T follicular helper cell (primary cell): Measurements from ENCODE around the gene TP73.

ENCODE experiments used
- DNase-seq: peaks from one replicate; pipeline ENCODE4 v3.0.0-alpha.2; 2020; ENCODE audit warnings: low read depth

TP73 gene

DNA sequence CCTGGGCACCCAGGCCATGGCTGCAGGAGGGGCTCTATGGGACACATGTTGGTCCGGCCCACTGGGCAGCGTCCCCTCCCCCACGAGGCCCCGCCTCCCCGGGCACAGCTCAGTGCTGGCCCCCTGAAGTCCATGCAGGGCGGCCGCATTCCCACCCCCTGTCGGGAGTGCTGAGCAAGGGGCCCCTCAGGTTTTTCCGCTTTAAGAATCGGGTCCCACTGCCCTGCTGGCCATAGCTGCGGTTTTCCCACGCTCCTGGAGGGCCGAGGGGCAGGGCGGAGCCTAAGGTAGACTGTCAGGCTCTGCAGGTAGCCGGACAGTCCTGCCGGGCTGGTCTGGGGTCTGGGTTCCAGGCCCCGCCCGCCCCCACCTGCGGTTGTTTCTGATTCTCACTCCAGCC lies 56.5 kb downstream of the TP73 start:
- no peak for DNase-seq

DNA sequence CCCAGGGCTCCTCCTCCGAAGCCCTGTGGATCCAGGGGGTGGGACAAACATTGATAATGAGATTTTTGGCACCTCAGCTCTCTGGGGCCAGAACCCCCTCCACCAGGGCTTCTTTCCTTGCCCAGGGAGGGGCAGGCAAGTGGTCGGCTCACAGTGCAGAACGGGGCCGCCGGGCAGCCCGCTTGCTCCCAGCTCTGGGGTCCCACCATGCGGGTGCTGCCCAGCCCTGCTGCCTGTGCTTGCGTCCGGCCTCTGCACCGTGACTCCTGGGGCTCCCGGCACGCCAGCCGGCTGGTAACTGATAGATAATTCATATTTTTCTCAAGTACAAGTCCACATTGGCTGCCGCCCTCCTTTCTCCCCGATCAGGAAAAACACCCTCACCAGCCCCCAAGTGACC lies 57.9 kb downstream of the TP73 start:
- no peak for DNase-seq

- DNase-seq = no peak
These were observed 59.1 kb downstream of the TP73 start for GRCh38 chr1:3711381-3711779.

GRCh38 chr1:3711780-3712451 lies 59.6 kb downstream of the TP73 start:
- no peak for DNase-seq

- no peak for DNase-seq
These were observed 60.5 kb downstream of the TP73 start for GRCh38 chr1:3712573-3713535.

DNA sequence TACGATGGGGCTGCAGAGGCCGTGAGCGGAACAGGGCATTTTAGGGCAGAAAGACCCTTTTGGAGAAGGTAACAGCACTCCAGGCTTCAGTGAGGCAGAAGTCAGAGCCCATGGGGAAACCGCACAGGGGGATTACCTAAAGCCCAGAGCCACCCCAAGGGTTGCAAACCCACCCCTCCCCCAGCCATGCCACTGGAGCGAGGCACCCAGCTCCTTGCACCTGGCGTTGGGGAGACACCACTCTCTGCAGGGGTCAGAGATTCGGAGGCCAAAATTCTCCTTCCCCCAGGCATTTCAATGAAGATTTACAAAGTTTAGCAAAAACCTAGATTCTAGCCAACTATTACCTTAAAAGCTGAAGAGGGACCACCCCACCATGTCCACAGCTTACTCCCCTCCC lies 61.5 kb downstream of the TP73 start:
- DNase-seq = no peak

DNA sequence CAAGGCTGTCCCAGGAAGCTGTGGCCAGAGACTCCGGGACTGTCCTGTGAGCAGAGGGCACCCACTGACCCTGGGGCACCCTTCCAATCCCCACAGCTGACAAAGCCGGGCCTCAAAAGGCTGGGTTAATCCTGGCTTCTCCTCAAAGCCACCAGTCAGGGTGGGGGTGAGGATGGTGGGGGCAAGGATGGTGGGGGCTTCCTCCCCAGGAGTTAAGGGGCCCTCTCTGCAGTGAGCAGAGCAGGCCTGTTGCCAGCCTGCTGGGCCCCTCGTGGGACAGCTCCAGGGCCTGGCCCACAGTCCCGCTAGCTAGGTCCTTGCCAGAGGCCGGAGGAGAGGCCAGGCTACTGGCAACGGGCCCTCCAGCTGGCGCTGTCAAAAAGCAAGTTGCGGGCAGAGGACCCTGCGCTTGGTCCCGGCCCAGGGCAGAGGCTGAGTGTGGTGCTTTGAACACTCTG lies 62.0 kb downstream of the TP73 start:
- no peak for DNase-seq

- DNase-seq = no peak
These were observed 62.5 kb downstream of the TP73 start for GRCh38 chr1:3714814-3715213.

DNA sequence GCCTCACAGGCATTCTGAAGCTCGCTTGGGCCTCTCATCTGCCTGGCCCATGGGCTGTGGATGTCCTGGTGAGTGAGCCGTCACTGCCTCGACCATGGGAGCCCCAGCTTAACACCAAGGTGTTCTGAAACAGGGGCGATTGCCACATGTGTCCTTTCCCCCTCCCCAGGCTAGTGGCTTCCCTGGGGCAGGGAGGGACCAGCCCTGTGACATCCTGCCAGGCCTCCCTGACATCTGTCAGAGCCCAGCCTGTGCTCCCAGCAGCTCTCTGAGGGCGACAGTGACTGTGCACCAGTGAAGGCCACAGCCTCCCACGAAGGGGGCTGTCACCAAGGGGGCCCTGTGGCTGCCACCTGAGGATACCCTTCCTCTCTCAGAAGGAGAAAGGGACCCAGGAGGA lies 64.0 kb downstream of the TP73 start:
- DNase-seq = no peak

GRCh38 chr1:3717041-3717714 lies 64.9 kb downstream of the TP73 start:
- DNase-seq = no peak

DNA sequence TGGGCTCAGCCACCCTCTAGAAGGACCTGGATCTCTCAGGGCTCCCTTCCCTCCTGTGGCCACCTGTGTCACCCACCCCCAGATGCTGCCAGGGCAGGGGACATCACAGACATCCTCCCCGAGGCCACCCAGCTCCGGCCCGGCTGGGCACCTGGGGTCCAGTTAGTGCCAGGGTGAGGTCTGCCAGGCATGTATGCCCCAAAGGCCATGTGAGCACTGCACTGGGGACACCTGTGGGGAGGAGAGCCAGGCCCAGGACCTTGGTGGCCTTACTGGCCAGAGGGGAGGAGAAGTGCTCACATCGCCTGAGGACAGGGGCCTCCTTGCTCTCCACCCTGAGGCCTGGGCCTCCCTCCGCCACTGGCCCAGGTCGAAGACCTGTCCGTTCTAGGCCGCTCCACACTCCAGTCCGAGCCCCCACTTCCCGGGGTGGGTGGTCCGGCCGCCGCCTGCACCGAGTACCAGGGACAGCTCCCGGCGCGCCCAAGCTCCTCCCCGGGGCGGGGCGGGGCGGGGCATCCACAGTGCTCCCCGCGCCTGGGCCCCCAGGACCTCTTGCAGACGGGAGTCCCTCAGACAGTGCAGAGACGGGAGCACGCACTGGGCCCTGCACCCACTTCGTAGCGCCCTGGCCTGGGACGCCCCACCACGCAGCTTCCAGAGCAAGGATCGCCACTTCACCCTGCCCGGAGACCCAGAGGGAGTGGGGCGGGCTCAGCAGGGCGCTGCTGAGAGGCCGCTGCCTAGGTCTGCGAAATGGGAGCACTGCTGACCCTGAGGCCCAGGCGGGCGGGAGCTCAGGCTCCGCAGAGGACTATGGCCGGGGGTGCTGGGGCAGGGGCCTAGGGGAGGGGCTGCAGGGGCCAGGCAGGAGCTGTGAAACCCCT lies 65.6 kb downstream of the TP73 start:
- no peak for DNase-seq

DNA sequence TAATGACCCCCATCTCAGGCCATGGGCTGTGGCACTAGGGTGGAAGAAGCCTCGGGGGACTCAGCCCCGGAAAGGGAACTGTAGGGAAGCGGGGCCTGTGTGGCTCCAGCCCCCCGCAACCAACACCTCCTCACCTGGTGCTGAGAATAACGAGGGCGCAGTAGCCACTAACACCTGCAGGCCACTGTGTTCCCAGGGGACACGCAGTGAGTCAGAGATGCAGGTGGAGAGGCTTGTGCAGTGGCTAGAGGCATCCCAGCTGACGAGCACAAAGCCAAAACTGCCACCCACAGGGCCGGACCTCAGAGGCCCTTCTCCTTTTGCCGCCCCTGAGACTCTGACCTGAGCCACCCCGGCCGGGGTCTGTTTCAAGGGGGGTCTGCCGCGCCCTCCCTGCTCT lies 66.4 kb downstream of the TP73 start:
- DNase-seq = no peak

DNA sequence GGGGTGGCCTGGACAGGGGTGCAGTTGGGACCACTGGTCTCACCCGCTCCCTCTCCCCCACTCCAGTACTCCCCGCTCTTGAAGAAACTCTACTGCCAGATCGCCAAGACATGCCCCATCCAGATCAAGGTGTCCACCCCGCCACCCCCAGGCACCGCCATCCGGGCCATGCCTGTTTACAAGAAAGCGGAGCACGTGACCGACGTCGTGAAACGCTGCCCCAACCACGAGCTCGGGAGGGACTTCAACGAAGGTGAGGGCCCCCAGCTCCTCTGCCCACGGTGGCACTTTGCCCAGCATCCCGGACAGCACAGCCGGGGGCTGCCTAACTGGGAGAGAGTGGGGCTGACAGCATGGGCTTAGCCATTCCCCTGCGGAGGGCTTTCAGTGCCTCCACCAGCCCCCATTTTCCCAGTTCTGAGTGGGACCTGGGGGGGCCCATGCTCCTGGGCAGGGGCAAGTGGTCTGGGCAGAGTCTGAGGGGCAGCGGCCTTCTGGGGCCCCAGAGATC lies 69.7 kb downstream of the TP73 start:
- no peak for DNase-seq

DNA sequence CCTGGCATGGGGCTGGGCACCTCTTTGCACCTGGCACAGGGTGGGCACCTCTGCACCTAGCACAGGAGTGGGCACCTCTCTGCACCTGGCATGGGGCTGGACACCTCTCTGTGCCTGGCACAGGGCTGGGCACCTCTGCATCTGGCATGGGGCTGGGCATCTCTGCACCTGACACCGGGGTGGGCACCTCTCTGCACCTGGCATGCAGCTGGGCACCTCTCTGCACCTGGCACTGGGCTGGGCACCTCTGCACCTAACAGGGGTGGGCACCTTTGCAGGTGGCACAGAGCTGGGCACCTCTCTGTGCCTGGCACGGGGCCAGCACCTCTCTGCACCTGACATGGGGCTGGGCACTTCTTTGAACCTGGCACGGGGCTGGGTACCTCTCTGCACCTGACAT lies 70.5 kb downstream of the TP73 start:
- no peak for DNase-seq

- peak; percentile 62 for DNase-seq
These were observed 72.2 kb downstream of the TP73 start for GRCh38 chr1:3724416-3725030.

DNA sequence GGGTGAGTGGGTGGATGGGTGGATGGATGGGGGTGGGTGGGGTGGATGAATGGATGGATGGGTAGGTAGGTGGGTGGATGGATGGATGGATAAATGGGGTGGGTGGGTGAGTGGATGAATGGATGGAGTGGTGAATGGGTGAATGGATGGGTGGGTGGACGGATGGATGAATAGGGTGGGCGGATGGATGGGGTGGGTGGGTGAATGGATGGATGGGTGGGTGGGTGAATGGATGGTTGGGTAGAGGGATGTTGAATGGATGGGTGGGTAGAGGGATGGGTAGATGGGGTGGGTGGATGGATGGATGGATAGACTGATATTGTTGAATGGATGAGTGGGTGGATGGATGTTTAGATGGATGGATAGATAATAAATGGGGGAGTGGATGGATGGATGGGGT lies 73.0 kb downstream of the TP73 start:
- no peak for DNase-seq

DNA sequence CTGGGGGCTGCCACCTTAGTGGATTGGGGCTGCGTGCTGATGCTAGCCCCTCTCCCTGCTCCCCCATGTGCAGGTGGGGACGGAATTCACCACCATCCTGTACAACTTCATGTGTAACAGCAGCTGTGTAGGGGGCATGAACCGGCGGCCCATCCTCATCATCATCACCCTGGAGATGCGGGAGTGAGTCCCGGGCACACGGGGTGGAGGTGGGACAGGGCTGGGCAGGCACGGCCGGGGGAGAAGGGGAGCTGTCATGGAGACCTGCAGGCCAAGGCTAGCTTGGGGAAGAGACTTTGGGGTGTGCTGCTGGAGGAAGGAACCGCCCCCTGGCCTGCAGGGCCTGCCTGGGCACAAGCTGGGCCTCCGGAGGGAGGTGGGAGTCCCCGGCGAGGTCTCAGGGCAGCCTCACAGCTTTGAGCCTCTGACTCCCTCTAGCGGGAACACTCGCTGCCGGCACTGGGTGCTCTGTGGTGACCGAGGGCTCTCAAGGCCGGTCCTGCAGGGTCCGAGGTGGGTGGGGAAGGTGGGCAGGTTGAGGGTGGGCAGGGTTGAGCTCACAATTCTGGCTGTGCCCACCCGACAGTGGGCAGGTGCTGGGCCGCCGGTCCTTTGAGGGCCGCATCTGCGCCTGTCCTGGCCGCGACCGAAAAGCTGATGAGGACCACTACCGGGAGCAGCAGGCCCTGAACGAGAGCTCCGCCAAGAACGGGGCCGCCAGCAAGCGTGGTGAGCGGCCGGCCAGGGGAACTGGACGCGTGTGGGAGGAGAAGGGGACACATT lies 74.9 kb downstream of the TP73 start:
- DNase-seq = no peak

DNA sequence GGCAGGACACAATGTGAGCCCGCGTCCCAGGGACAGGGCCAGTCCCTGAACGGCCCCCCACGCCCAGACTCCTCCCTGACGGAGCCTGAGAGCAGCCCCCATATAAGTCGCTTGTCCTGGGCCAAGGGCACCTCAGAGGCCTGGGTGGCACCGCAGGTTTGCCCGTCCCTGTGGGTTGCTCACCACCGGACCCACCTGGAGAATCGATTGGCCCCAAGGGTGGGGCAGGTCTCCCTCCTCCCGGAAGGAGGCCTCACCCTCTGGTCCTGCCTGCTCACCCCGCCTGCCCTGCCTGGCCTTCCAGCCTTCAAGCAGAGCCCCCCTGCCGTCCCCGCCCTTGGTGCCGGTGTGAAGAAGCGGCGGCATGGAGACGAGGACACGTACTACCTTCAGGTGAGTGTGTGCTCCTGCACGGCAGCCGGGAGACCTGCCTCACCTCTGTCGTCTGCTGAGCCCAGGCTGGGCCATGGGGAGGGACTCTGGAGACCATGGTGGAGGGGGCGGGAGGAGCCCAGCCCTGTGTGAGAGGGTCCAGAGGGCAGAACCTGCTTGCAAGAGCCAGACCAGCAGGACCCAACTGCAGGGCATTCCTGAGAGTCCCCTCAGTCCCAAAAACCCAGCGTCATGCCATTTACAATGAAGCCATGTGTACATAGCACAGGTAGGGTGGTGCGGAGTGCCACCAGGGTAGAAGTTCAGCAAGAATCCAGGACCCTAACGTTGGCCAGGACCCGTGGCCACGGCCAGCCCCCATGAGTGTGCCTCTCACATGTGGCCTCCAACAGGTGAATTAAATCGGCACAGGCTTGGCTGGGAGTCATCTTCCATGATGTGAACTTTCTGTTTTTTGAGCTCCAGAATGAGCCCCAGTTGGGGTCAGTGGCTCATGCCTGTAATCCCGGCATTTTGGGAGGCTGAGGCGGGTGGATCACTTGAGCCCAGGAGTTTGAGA lies 75.8 kb downstream of the TP73 start:
- no peak for DNase-seq
